Measurements from ENCODE around the gene CCDC12.

DNA sequence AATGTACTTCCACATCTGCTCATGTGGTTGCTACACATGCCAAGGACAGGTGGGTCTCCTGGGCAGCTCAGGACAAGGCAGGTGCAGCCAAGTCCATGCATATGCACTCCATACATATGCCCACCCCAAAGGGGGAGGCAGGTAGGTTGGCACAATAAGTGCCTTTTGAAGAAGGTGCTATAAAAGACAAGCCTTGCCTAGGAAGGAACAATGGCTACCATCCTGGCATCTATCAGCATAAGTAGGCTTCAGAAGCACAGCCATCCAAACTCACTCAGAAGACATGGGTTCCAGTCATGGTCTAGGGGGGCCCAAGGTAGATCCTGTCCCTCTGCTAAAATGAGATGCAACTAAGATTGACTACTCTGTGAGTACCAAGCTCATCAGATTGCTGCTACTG, 37.5 kb upstream of the CCDC12 start:
- no peak for TF ChIP-seq ZNF24 (IDR thresholded peaks at IDR 0.05)
- no peak for TF ChIP-seq ZBTB7B (CRISPR knock-in tag; IDR thresholded peaks at IDR 0.05)
- TF ChIP-seq EZH2 (conservative IDR thresholded peaks at IDR 0.05; ENCODE audit: low read depth, low read length): no peak
